GM12878 (cell line): Measurements from ENCODE around the gene C10orf88. TPM values are rescaled to one million over a fixed set of nuclear protein-coding genes. Genes with fewer than 3 reads are reported as not detected.

Experiments
- ATAC-seq: fragments of 200-7000 bp; cut with Tn5 transposase; 3 replicates; pipeline ENCODE4 v1.9.1; 2020; ENCODE audit warnings: mild to moderate bottlenecking, moderate library complexity
- BruUV-seq: library from RNA; stranded (reverse); fragments of 400-500 nt; replicated peaks from 2 replicates; lab custom pipeline; 2021; lab: Mats Ljungman, UMichigan
- CTCF ChIA-PET: fragments of 300-600 bp; sonication (Branson Sonifier 250); formaldehyde crosslinking; extraction: SDS; loops from one replicate; lab custom pipeline; 2021; ENCODE audit warnings: inconsistent platforms; lab: Yijun Ruan, JAX
- POLR2A ChIA-PET: fragments of 350-600 bp; formaldehyde crosslinking; extraction: SDS; loops from one replicate; lab custom pipeline; 2021; ENCODE audit warnings: inconsistent platforms; lab: Charles Lee
- RAD21 ChIA-PET: fragments of 300-600 bp; sonication (Branson Sonifier 250); formaldehyde crosslinking; loops from one replicate; lab custom pipeline; 2023; ENCODE audit warnings: antibody characterized with exemption; ENCODE audit not compliant: unreplicated experiment; lab: Charles Lee
- SMC1A ChIA-PET: fragments of 300-600 bp; sonication (Branson Sonifier 250); formaldehyde crosslinking; loops from one replicate; lab custom pipeline; 2023; ENCODE audit not compliant: unreplicated experiment, uncharacterized antibody; lab: Charles Lee
- DNase-seq: peaks from one replicate; pipeline ENCODE4 v3.0.0-alpha.2; 2011; ENCODE audit warnings: low read depth, low spot score
- FAIRE-seq: peaks from 3 replicates; lab custom pipeline; 2011; peaks lifted over from hg19 to GRCh38; lab: Jason Lieb, UNC
- H2AFZ ChIP-seq: 2 replicates; pipeline ENCODE4 v1.6.0; 2011; ENCODE audit warnings: low read depth, low read length, control low read depth; ENCODE audit not compliant: control insufficient read depth
- H3K27ac ChIP-seq: 2 replicates; pipeline ENCODE4 v1.5.1; 2011; ENCODE audit warnings: control low read depth; ENCODE audit not compliant: control insufficient read depth, insufficient read depth
- H3K27me3 ChIP-seq, 2 experiments: replicated peaks in 1 of 2; 2 replicates each; pipeline versions ENCODE4 v1.6.0 to v1.6.1; 2011; ENCODE audit warnings: low read length in 1 of 2; ENCODE audit not compliant: control insufficient read depth in 2 of 2, insufficient read depth in 2 of 2
- H3K36me3 ChIP-seq, 2 experiments: 2 replicates each; pipeline ENCODE4 v1.5.1; 2011; ENCODE audit warnings: low read length in 1 of 2; ENCODE audit not compliant: control insufficient read depth in 2 of 2, insufficient read depth in 2 of 2
- H3K4me1 ChIP-seq: 2 replicates; pipeline ENCODE4 v1.6.1; 2011; ENCODE audit warnings: mild to moderate bottlenecking, low read length, moderate library complexity, mixed read lengths; ENCODE audit not compliant: control insufficient read depth, insufficient read depth
- H3K4me2 ChIP-seq: 2 replicates; pipeline ENCODE4 v1.6.0; 2011; ENCODE audit warnings: control low read depth; ENCODE audit not compliant: control insufficient read depth, insufficient read depth
- H3K4me3 ChIP-seq: fragments of 200-600 bp; sonication (generic); 2 replicates; pipeline ENCODE4 v1.5.1; 2016
- H3K79me2 ChIP-seq: 2 replicates; pipeline ENCODE4 v1.6.0; 2011; ENCODE audit warnings: low read length; ENCODE audit not compliant: control insufficient read depth, insufficient read depth
- H3K9ac ChIP-seq: 2 replicates; pipeline ENCODE4 v1.8.0; 2011; ENCODE audit warnings: low read length, control low read depth, mixed read lengths; ENCODE audit not compliant: control insufficient read depth, insufficient read depth
- H3K9me3 ChIP-seq: replicated peaks from 3 replicates; pipeline ENCODE4 v1.5.1; 2011; ENCODE audit warnings: mild to moderate bottlenecking, low read length; ENCODE audit not compliant: control insufficient read depth, insufficient read depth
- H4K20me1 ChIP-seq: 2 replicates; pipeline ENCODE4 v1.6.0; 2011; ENCODE audit not compliant: control insufficient read depth, insufficient read depth
- ATF7 ChIP-seq: fragments of 450-650 bp; IDR thresholded peaks from 2 replicates; pipeline ENCODE4 v1.6.1; 2016; ENCODE audit warnings: low read depth, mild to moderate bottlenecking
- BHLHE40 ChIP-seq, 2 experiments: fragments of 450-650 bp in 1 of 2; IDR thresholded peaks; 2 replicates each; pipeline ENCODE4 v1.6.1; 2011 to 2017; ENCODE audit warnings: low read depth in 2 of 2, borderline replicate concordance in 1 of 2, improper control_type of control experiment in 1 of 2, low read length in 1 of 2, mild to moderate bottlenecking in 1 of 2
- CBFB ChIP-seq: IDR thresholded peaks from 2 replicates; pipeline ENCODE4 v1.6.1; 2016; ENCODE audit warnings: antibody characterized with exemption, low read depth
- FOXM1 ChIP-seq: IDR thresholded peaks from 2 replicates; pipeline ENCODE4 v1.6.1; 2012; ENCODE audit warnings: low read depth, mild to moderate bottlenecking, inconsistent platforms, low read length, moderate library complexity
- IKZF1 ChIP-seq: fragments of 450-650 bp; conservative IDR thresholded peaks from 2 replicates; pipeline ENCODE4 v1.6.1; 2017; ENCODE audit warnings: antibody characterized with exemption, mild to moderate bottlenecking
- LARP7 ChIP-seq: fragments of 450-650 bp; IDR thresholded peaks from 2 replicates; pipeline ENCODE4 v1.6.1; 2017; ENCODE audit warnings: mild to moderate bottlenecking
- MEF2A ChIP-seq: IDR thresholded peaks from 2 replicates; pipeline ENCODE4 v1.6.1; 2011; ENCODE audit warnings: low read depth, mild to moderate bottlenecking, low read length, moderate library complexity; ENCODE audit not compliant: insufficient read depth
- RELA ChIP-seq: fragments of 450-650 bp; IDR thresholded peaks from 2 replicates; pipeline ENCODE4 v1.8.0; 2014; ENCODE audit warnings: borderline replicate concordance; ENCODE audit not compliant: partially characterized antibody
- SPI1 ChIP-seq: IDR thresholded peaks from 2 replicates; pipeline ENCODE4 v1.6.1; 2011; ENCODE audit warnings: low read depth, mild to moderate bottlenecking, low read length, moderate library complexity, borderline replicate concordance; ENCODE audit not compliant: insufficient read depth
- TBL1XR1 ChIP-seq: IDR thresholded peaks from 2 replicates; pipeline ENCODE4 v1.6.1; 2012; ENCODE audit warnings: low read depth, low read length, improper control_type of control experiment
- ZBTB33 ChIP-seq: fragments of 450-650 bp; IDR thresholded peaks from 2 replicates; pipeline ENCODE4 v1.6.1; 2017; ENCODE audit warnings: mild to moderate bottlenecking
- ZNF207 ChIP-seq: fragments of 450-650 bp; IDR thresholded peaks from 2 replicates; pipeline ENCODE4 v1.6.1; 2014; ENCODE audit warnings: antibody characterized with exemption, mild to moderate bottlenecking, borderline replicate concordance
- WGBS: methylation state at CpG from one replicate; pipeline ENCODE4 v1.1.6; 2016; ENCODE audit warnings: low lambda C conversion rate; ENCODE audit not compliant: insufficient replicate concordance, insufficient coverage; ENCODE audit errors: missing lambda C conversion rate; 5-methylcytosine and 5-hydroxymethylcytosine counted together
- in situ Hi-C: fragments of 300-500 bp; cut with MboI; formaldehyde crosslinking; loops from 9 replicates; pipeline ENCODE4 v1.14.3; 2018; ENCODE audit warnings: mixed read lengths
- intact Hi-C: fragments of 100-400 bp; cut with micrococcal nuclease; formaldehyde crosslinking; loops from one replicate; pipeline ENCODE4 v1.14.2; 2022; ENCODE audit not compliant: unreplicated experiment
- polyA plus RNA-seq, 11 experiments: library from polyadenylated mRNA; depleted of rRNA in 4 of 11; unstranded in 6 of 11; stranded (reverse) in 5 of 11; fragments of >200 nt; fragmentation: Nextera tagmentation in 4 of 11; fragmentation: Illumina TruSeq in 1 of 11; extraction: Ambion mirVana in 4 of 11; extraction: Trizol in 1 of 11; gene quantifications; 1 replicate in 1 of 11; 2 replicates in 10 of 11; pipeline versions ENCODE4 v1.2.1 to v1.2.3, GENCODE V29; 2011 to 2016; ENCODE audit warnings: inconsistent platforms in 2 of 11, missing spikeins in 2 of 11, low read depth in 1 of 11
- total RNA-seq, 4 experiments: library from RNA; depleted of rRNA in 3 of 4; stranded (reverse); fragments of >200 nt in 3 of 4; fragmentation: Illumina TruSeq in 1 of 4; extraction: Trizol in 1 of 4; gene quantifications; 2 replicates each; pipeline versions ENCODE4 v1.2.1 to v1.2.3, GENCODE V29; 2013 to 2021
- TF ChIP-seq, protein P1 (sequence below): fragments of 450-650 bp; IDR thresholded peaks from 2 replicates; pipeline ENCODE4 v1.6.1; 2017; ENCODE audit warnings: antibody characterized with exemption, mild to moderate bottlenecking, moderate library complexity

Gene C10orf88
- total and polyA plus RNA-seq, 10 of the 15 experiments (the other 5 are each of a cell fraction or from before 2014, with no cell fraction given) = 4.7 to 12.5 (median 8.5) TPM

- peak; percentile 96 for TF ChIP-seq RELA
- TF ChIP-seq BHLHE40 (IDR thresholded peaks at IDR 0.05; ENCODE audit: borderline replicate concordance in 1 of 2, low read depth in 2 of 2, low read length in 1 of 2) = peak; percentile 74 to 77; a peak in 3 of 4 replicates
- TF ChIP-seq FOXM1 = no peak
- no peak for TF ChIP-seq MEF2A
- TF ChIP-seq ZBTB33 = no peak
- peak; percentile 89 for TF ChIP-seq LARP7
- peak; percentile 99 for TF ChIP-seq ATF7
- TF ChIP-seq IKZF1 = peak; percentile 91
- peak; percentile 92 for TF ChIP-seq ZNF207
- TF ChIP-seq, all 136 proteins: peak for 57
Observed at GRCh38 chr10:122980209-122981065, 26.4 kb upstream of the C10orf88 start, which contains the start of gene PSTK (continued).

DNA sequence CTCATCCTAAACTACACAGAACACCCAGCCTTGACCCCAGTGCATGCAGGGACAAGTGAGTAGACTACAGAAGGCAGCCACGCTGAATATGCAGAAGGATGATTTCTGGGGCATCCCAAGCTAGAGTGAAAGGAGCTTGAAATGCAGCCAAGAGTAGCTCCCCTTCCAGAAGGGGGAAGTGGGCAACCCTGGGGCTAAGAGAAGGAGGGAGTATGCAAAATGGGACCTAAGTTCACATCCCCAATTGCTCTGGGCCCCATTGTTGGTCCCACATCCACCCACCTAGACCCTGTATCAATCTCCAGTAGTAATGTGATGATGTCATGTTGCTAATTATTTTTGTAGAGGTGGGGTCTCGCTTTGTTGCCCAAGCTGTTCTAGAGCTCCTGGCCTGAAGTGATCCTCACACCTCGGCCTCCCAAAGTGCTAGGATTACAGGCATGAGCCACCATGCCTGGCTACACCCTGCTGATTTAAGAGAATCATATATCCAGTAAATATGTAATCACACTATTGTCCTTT lies 20.6 kb upstream of the C10orf88 start:
- Histone ChIP-seq H3K27me3 (no peaks in the 10 kb centered on the region; a peak in 1 of 4 replicates), H4K20me1 (no peaks in the 10 kb centered on the region), H3K4me1 (peaks cover 2% of the 10 kb centered on the region), H3K9ac (no peak overlapping the region), H3K4me3 (no peak overlapping the region), H3K36me3 (no peaks in the 10 kb centered on the region), H3K4me2 (no peak overlapping the region), H3K79me2 (no peaks in the 10 kb centered on the region), H3K9me3 (no peaks in the 10 kb centered on the region; the same call in 2 of the 3 replicates), H2AFZ (no peak overlapping the region), H3K27ac (no peak overlapping the region)
- CTCF ChIA-PET = interaction anchor here (1.0 kb wide), 1 partner anchor 23 kb away, joined by 3 read pairs; no protein-coding TSS in a partner anchor
- SMC1A ChIA-PET = interaction anchor here (0.6 to 1.7 kb wide), 4 partner anchors 10 to 24 kb away, joined by 3 read pairs; partner anchors contain the start of gene C10orf88
- POLR2A ChIA-PET = no interaction called here
- RAD21 ChIA-PET = interaction anchor here (1.6 kb wide), 1 partner anchor 21 kb away, joined by 4 read pairs; the partner anchor contains the start of gene C10orf88
- 2% methylated on average over 3 of the region's 3 CpGs for WGBS
- intact Hi-C loops = no loop called here
- ATAC-seq (peak; percentile 26), DNase-seq (no peak), FAIRE-seq (no peak)
- in situ Hi-C loops = no loop called here
- BruUV-seq = no TSS peak
- TF ChIP-seq SPI1 = peak; percentile 67; the same call in 1 of the 2 replicates
- TF ChIP-seq CBFB = no peak
- no peak for TF ChIP-seq TBL1XR1
- TF ChIP-seq, protein P1, sequence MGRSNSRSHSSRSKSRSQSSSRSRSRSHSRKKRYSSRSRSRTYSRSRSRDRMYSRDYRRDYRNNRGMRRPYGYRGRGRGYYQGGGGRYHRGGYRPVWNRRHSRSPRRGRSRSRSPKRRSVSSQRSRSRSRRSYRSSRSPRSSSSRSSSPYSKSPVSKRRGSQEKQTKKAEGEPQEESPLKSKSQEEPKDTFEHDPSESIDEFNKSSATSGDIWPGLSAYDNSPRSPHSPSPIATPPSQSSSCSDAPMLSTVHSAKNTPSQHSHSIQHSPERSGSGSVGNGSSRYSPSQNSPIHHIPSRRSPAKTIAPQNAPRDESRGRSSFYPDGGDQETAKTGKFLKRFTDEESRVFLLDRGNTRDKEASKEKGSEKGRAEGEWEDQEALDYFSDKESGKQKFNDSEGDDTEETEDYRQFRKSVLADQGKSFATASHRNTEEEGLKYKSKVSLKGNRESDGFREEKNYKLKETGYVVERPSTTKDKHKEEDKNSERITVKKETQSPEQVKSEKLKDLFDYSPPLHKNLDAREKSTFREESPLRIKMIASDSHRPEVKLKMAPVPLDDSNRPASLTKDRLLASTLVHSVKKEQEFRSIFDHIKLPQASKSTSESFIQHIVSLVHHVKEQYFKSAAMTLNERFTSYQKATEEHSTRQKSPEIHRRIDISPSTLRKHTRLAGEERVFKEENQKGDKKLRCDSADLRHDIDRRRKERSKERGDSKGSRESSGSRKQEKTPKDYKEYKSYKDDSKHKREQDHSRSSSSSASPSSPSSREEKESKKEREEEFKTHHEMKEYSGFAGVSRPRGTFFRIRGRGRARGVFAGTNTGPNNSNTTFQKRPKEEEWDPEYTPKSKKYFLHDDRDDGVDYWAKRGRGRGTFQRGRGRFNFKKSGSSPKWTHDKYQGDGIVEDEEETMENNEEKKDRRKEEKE = no peak
